ENCODE measurements around the gene RFC4.

- no peak for TF ChIP-seq ZNF274 (CRISPR knock-in tag; IDR thresholded peaks at IDR 0.05)
- TF ChIP-seq PHB2 (IDR thresholded peaks at IDR 0.05; ENCODE audit: partially characterized antibody) = no peak
- no peak for TF ChIP-seq PAX8 (CRISPR knock-in tag; IDR thresholded peaks at IDR 0.05; ENCODE audit: borderline replicate concordance)
- no peak for TF ChIP-seq CBFB (CRISPR knock-in tag; IDR thresholded peaks at IDR 0.05)
- TF ChIP-seq FIP1L1 (IDR thresholded peaks at IDR 0.05; ENCODE audit: borderline replicate concordance, insufficient read depth, low read depth, low read length) = no peak
- TF ChIP-seq CTCF (CRISPR knock-in tag; IDR thresholded peaks at IDR 0.05) = no peak
These were observed 6.0 kb downstream of the RFC4 start for GRCh38 chr3:186800285-186800684.

Data from HepG2 (cell line).